ENCODE results near the gene STXBP6. TPM values are rescaled to one million over a fixed set of nuclear protein-coding genes. Genes with fewer than 3 reads are reported as not detected.

STXBP6 gene
- total RNA-seq, 1 experiment from 2014 or later: 0.27 TPM

- no peak overlapping the region for H3K4me3 ChIP-seq (replicated peaks in 1 of 2; ENCODE audit: low read depth in 1 of 2, low read length in 2 of 2)
- no peak overlapping the region for H3K27ac ChIP-seq (ENCODE audit: low read depth, low read length)
- POLR2A ChIA-PET: no interaction called here
- H3K9me3 ChIP-seq (ENCODE audit: control insufficient read depth in 1 of 2, insufficient read depth in 1 of 2, low read depth in 1 of 2, low read length in 2 of 2): no peaks in the 10 kb centered on the region
- CTCF ChIA-PET: no interaction called here
- BruUV-seq (replicated peaks): no TSS peak
- H3K4me2 ChIP-seq (ENCODE audit: low read length): no peak overlapping the region
- no peaks in the 10 kb centered on the region for H3K36me3 ChIP-seq (ENCODE audit: control insufficient read depth in 1 of 2, insufficient read depth in 2 of 2, low read length in 2 of 2)
- no peaks in the 10 kb centered on the region for H3K9me2 ChIP-seq (ENCODE audit: insufficient read depth)
- TF ChIP-seq ZBTB33 (IDR thresholded peaks at IDR 0.05; ENCODE audit: extremely low read depth, insufficient replicate concordance, low read length) (no peak), FOSL1 (IDR thresholded peaks at IDR 0.05; ENCODE audit: low read depth) (no peak), ZFX (IDR thresholded peaks at IDR 0.05) (no peak), MAX (IDR thresholded peaks at IDR 0.05) (no peak), EGR1 (IDR thresholded peaks at IDR 0.05; ENCODE audit: low read depth) (no peak), POLR2A (IDR thresholded peaks at IDR 0.05; ENCODE audit: borderline replicate concordance, extremely low read depth, insufficient read depth, insufficient read length) (no peak), REST (IDR thresholded peaks at IDR 0.05; ENCODE audit: low read depth) (no peak), EZH2 (IDR thresholded peaks at IDR 0.05) (no peak), TCF7L2 (IDR thresholded peaks at IDR 0.05; ENCODE audit: borderline replicate concordance, extremely low read depth, insufficient read depth, insufficient read length) (no peak), SIN3A (IDR thresholded peaks at IDR 0.05; ENCODE audit: low read depth) (no peak), CEBPB (IDR thresholded peaks at IDR 0.05; ENCODE audit: low read depth) (no peak), SRF (IDR thresholded peaks at IDR 0.05; ENCODE audit: low read depth) (no peak)
- no peaks in the 10 kb centered on the region for H3K27me3 ChIP-seq (ENCODE audit: insufficient read depth, low read length)
- no peaks in the 10 kb centered on the region for H3K79me2 ChIP-seq (ENCODE audit: insufficient read depth, low read length)
- no peak overlapping the region for H2AFZ ChIP-seq (ENCODE audit: low read depth, low read length, poor library complexity, severe bottlenecking)
- intact Hi-C loops (cut with micrococcal nuclease): loop anchor here (5.0 kb wide), 1 partner anchor 343 kb away; no protein-coding TSS in a partner anchor
- RAD21 ChIA-PET (ENCODE audit: low non-redundant PET in 1 of 2, low total read pairs in 2 of 2, uncharacterized antibody in 2 of 2, unreplicated experiment in 2 of 2): no interaction called here
- no peak overlapping the region for H3K9ac ChIP-seq (ENCODE audit: low read length)
- H4K20me1 ChIP-seq (ENCODE audit: insufficient read depth): no peaks in the 10 kb centered on the region
- DNase-seq (ENCODE audit: low read depth, low spot score) (no peak), ATAC-seq (no peak)
- no peaks in the 10 kb centered on the region for H3K4me1 ChIP-seq (ENCODE audit: control insufficient read depth in 1 of 2, insufficient read depth in 2 of 2, low read length in 2 of 2)
These were observed 240.8 kb downstream of the STXBP6 start for GRCh38 chr14:24809135-24809534.

Data from HCT116 (cell line).